Stimulated activated CD8-positive, alpha-beta memory T cell treated with anti-CD3 and anti-CD28 coated beads, Interleukin-15, amount 100 ng/mL, for 1 hour (primary cell): Measurements from ENCODE around the gene MBNL2.

Experiments
- DNase-seq: peaks from one replicate; pipeline ENCODE4 v3.0.0-alpha.2; 2020; ENCODE audit warnings: low read depth

The MBNL2 gene

GRCh38 chr13:97301382-97302095 is 79.4 kb downstream of the MBNL2 start:
- DNase-seq: no peak

GRCh38 chr13:97302611-97303010 is 80.5 kb downstream of the MBNL2 start:
- no peak for DNase-seq

GRCh38 chr13:97306106-97306505 is 84.0 kb downstream of the MBNL2 start:
- DNase-seq: no peak

- DNase-seq: no peak
Observed at GRCh38 chr13:97306645-97307044, 84.5 kb downstream of the MBNL2 start.

- DNase-seq: no peak
Observed at GRCh38 chr13:97307118-97307881, 85.2 kb downstream of the MBNL2 start.

GRCh38 chr13:97307882-97308624 is 85.9 kb downstream of the MBNL2 start:
- no peak for DNase-seq

GRCh38 chr13:97308735-97309429 is 86.7 kb downstream of the MBNL2 start:
- DNase-seq: no peak

- DNase-seq: no peak
Observed at GRCh38 chr13:97310809-97311436, 88.8 kb downstream of the MBNL2 start.

- DNase-seq: no peak
Observed at GRCh38 chr13:97311956-97312355, 89.8 kb downstream of the MBNL2 start.

GRCh38 chr13:97313551-97314260 is 91.6 kb downstream of the MBNL2 start:
- DNase-seq: no peak

- no peak for DNase-seq
Observed at GRCh38 chr13:97316390-97316789, 94.3 kb downstream of the MBNL2 start.

- DNase-seq: no peak
Observed at GRCh38 chr13:97317933-97318332, 95.8 kb downstream of the MBNL2 start.

GRCh38 chr13:97318532-97318931 is 96.4 kb downstream of the MBNL2 start:
- no peak for DNase-seq

- no peak for DNase-seq
Observed at GRCh38 chr13:97319113-97319720, 97.1 kb downstream of the MBNL2 start.

- DNase-seq: no peak
Observed at GRCh38 chr13:97321101-97321500, 99.0 kb downstream of the MBNL2 start.

- DNase-seq: no peak
Observed at GRCh38 chr13:97321616-97322321, 99.6 kb downstream of the MBNL2 start.

GRCh38 chr13:97322740-97323342 is 100.7 kb downstream of the MBNL2 start:
- DNase-seq: no peak

GRCh38 chr13:97324115-97324514 is 102.0 kb downstream of the MBNL2 start:
- DNase-seq: no peak

GRCh38 chr13:97325738-97326137 is 103.6 kb downstream of the MBNL2 start:
- no peak for DNase-seq

GRCh38 chr13:97327086-97327485 is 105.0 kb downstream of the MBNL2 start:
- no peak for DNase-seq
